GM21529 (cell line): ENCODE results near the gene NT5C3B.

Source experiments
- ATAC-seq: cut with Tn5 transposase; IDR thresholded peaks from one replicate; pipeline ENCODE4 v1.9.1; 2021; ENCODE audit not compliant: unreplicated experiment

The NT5C3B gene

GRCh38 chr17:41811549-41812380, 24.3 kb downstream of the NT5C3B start, which contains the start of gene P3H4:
Gene P3H4, minus strand, starts transcription at chr17:41811949. Its CDS starts 34 bp downstream, at chr17:41811915.
- ATAC-seq, result peak; percentile 61

GRCh38 chr17:41810659-41811548, 25.1 kb downstream of the NT5C3B start:
- no peak for ATAC-seq

- no peak for ATAC-seq
Measured at GRCh38 chr17:41806685-41807445, 29.2 kb downstream of the NT5C3B start.

- ATAC-seq, result no peak
Measured at GRCh38 chr17:41803049-41804020, 32.7 kb downstream of the NT5C3B start.

GRCh38 chr17:41801374-41802271, 34.4 kb downstream of the NT5C3B start:
- no peak for ATAC-seq

- no peak for ATAC-seq
Measured at GRCh38 chr17:41800601-41801373, 35.2 kb downstream of the NT5C3B start.

GRCh38 chr17:41799366-41799765, 36.7 kb downstream of the NT5C3B start:
- ATAC-seq, result no peak

GRCh38 chr17:41797377-41797776, 38.7 kb downstream of the NT5C3B start:
- no peak for ATAC-seq

- ATAC-seq, result no peak
Measured at GRCh38 chr17:41796121-41796895, 39.7 kb downstream of the NT5C3B start.

GRCh38 chr17:41794540-41794975, 41.5 kb downstream of the NT5C3B start:
- no peak for ATAC-seq

- no peak for ATAC-seq
Measured at GRCh38 chr17:41793784-41794539, 42.1 kb downstream of the NT5C3B start.

- no peak for ATAC-seq
Measured at GRCh38 chr17:41792845-41793783, 42.9 kb downstream of the NT5C3B start.

GRCh38 chr17:41787021-41787418, 49.0 kb downstream of the NT5C3B start:
- no peak for ATAC-seq

GRCh38 chr17:41786227-41787020, 49.6 kb downstream of the NT5C3B start, which contains the start of gene JUP:
Gene JUP, minus strand, starts transcription at chr17:41786711. Its CDS starts 14,857 bp downstream, at chr17:41771854.
- ATAC-seq, result peak; percentile 92

GRCh38 chr17:41785859-41786226, 50.2 kb downstream of the NT5C3B start:
- ATAC-seq, result no peak
